ENCODE measurements around the gene VKORC1. TPM values are rescaled to one million over a fixed set of nuclear protein-coding genes. Genes with fewer than 3 reads are reported as not detected.

The VKORC1 gene
- total and polyA plus RNA-seq, 2 of the 8 experiments (the other 6 are each of a cell fraction or from before 2014, with no cell fraction given): 84.1 to 483 TPM

- DNase-seq (ENCODE audit: low read depth in 1 of 2, low spot score in 2 of 2): no peak
- no peak for FAIRE-seq
- Histone ChIP-seq H2BK12ac (ENCODE audit: low read depth, low read length) (no peak overlapping the region), H3K23ac (ENCODE audit: insufficient read length) (no peak overlapping the region), H3K4me1 (replicated peaks in 1 of 4; ENCODE audit: control insufficient read depth in 3 of 4, insufficient read depth in 4 of 4, low read length in 3 of 4) (no peaks in the 10 kb centered on the region), H3K14ac (ENCODE audit: insufficient read length) (no peak overlapping the region), H3K4me2 (ENCODE audit: insufficient read depth in 1 of 2, low read depth in 2 of 2, low read length in 2 of 2) (no peak overlapping the region), H3K4me3 (ENCODE audit: extremely low read depth in 1 of 4, insufficient read depth in 2 of 4, low read depth in 3 of 4, low read length in 4 of 4) (no peak overlapping the region), H3K18ac (ENCODE audit: extremely low read depth, low read length) (no peak overlapping the region), H3K27me3 (replicated peaks in 1 of 4; ENCODE audit: control insufficient read depth in 3 of 4, extremely low read depth in 1 of 4, insufficient read depth in 3 of 4, low read length in 3 of 4) (no peaks in the 10 kb centered on the region), H3K79me2 (ENCODE audit: control insufficient read depth in 1 of 2, insufficient read depth in 2 of 2, low read length in 2 of 2) (no peaks in the 10 kb centered on the region; a peak in 1 of 4 replicates), H2BK15ac (ENCODE audit: low read length) (no peak overlapping the region), H4K91ac (replicated peaks; ENCODE audit: insufficient read length, low read length) (no peak overlapping the region), H4K20me1 (replicated peaks in 1 of 2; ENCODE audit: control insufficient read depth in 1 of 2, insufficient read depth in 2 of 2, low read length in 2 of 2) (peaks cover 13 to 21% of the 10 kb centered on the region in 2 experiments), H3K9me3 (ENCODE audit: insufficient read depth in 2 of 2, low read depth in 1 of 2, low read length in 1 of 2) (no peaks in the 10 kb centered on the region), H4K8ac (ENCODE audit: extremely low read depth, insufficient read depth, low read length) (no peak overlapping the region), H4K5ac (ENCODE audit: insufficient read length, low read depth, low read length) (no peak overlapping the region), H3K27ac (ENCODE audit: low read depth, low read length) (no peak overlapping the region), H3K56ac (replicated peaks; ENCODE audit: insufficient read length, low read depth, low read length) (no peak overlapping the region), H3K23me2 (ENCODE audit: low read depth, low read length) (no peaks in the 10 kb centered on the region), H3K79me1 (ENCODE audit: low read depth, low read length) (peaks cover 7% of the 10 kb centered on the region), H2BK120ac (replicated peaks; ENCODE audit: low read depth, low read length) (no peak overlapping the region), H2BK5ac (ENCODE audit: low read depth, low read length) (no peak overlapping the region), H2BK20ac (ENCODE audit: low read length) (no peak overlapping the region), H3K36me3 (ENCODE audit: control insufficient read depth in 2 of 4, insufficient read depth in 4 of 4, low read length in 3 of 4) (peaks cover 0 to 18% (median 7%) of the 10 kb centered on the region in 4 experiments; a peak in 5 of 8 replicates), H2AFZ (ENCODE audit: low read length) (no peak overlapping the region), H3K9ac (replicated peaks in 1 of 4; ENCODE audit: extremely low read depth in 1 of 4, low read depth in 3 of 4, low read length in 3 of 4) (no peak overlapping the region), H2AK5ac (ENCODE audit: low read depth, low read length) (no peak overlapping the region), H3K4ac (replicated peaks; ENCODE audit: insufficient read length, low read depth, low read length) (no peak overlapping the region)
- ChIA-PET POLR2A (ENCODE audit: partially characterized antibody) (interaction anchor here (1.9 to 4.7 kb wide), 2 partner anchors 9 to 13 kb away, joined by 6 to 34 read pairs; partner anchors contain the start of genes ZNF646 and ZNF668), CTCF (ENCODE audit: partially characterized antibody) (interaction anchor here (0.9 to 1.4 kb wide), 2 partner anchors 11 to 133 kb away, joined by 3 to 6 read pairs; no protein-coding TSS in a partner anchor)
- WGBS, 2 experiments (ENCODE audit: extremely low coverage in 1 of 2, insufficient coverage in 1 of 2, insufficient read length in 1 of 2, insufficient replicate concordance in 2 of 2, low coverage in 1 of 2, low lambda C conversion rate in 2 of 2, missing lambda C conversion rate in 1 of 2): 86% methylated on average over 5 of the region's 6 CpGs; no CpG with 5 or more reads in 1 of the 2 experiments
- TF ChIP-seq TCF12 (IDR thresholded peaks at IDR 0.05; ENCODE audit: low read depth, low read length) (no peak), HDAC6 (IDR thresholded peaks at IDR 0.05; ENCODE audit: low read depth, low read length) (no peak), FOSL1 (IDR thresholded peaks at IDR 0.05; ENCODE audit: insufficient read depth, low read depth, low read length) (no peak), JUND (IDR thresholded peaks at IDR 0.05; ENCODE audit: low read length) (no peak), SUZ12 (IDR thresholded peaks at IDR 0.05; ENCODE audit: low read length) (no peak), EZH2 (IDR thresholded peaks at IDR 0.05; ENCODE audit: low read depth, low read length, severe bottlenecking) (no peak), GABPA (IDR thresholded peaks at IDR 0.05; ENCODE audit: borderline replicate concordance, insufficient read depth, low read length) (no peak), KDM5A (IDR thresholded peaks at IDR 0.05; ENCODE audit: low read length) (no peak), SIRT6 (IDR thresholded peaks at IDR 0.05; ENCODE audit: low read length) (no peak), CHD1 (IDR thresholded peaks at IDR 0.05; ENCODE audit: low read depth, low read length) (no peak)
These were observed 8.0 kb downstream of the VKORC1 start for GRCh38 chr16:31086629-31086906.
